Gastrocnemius medialis (tissue), 4 donors: Measurements from ENCODE around the gene PRPS2.

Experiments used
- CTCF ChIP-seq, 5 experiments: fragments of 450-650 bp in 3 of 5; fragments of 200-600 bp in 2 of 5; sonication (generic) in 2 of 5; IDR thresholded peaks in 4 of 5; conservative IDR thresholded peaks in 1 of 5; 1 replicate in 4 of 5; 2 replicates in 1 of 5; pipeline ENCODE4 v1.5.1; 2016 to 2019; ENCODE audit warnings: antibody characterized with exemption in 5 of 5, mild to moderate bottlenecking in 3 of 5, moderate library complexity in 3 of 5
- POLR2A ChIP-seq, 2 donors: fragments of 450-650 bp; IDR thresholded peaks; one replicate each; pipeline ENCODE4 v1.6.1; 2017; ENCODE audit warnings: antibody characterized with exemption in 2 of 2, mild to moderate bottlenecking in 2 of 2, moderate library complexity in 2 of 2

- no peak for TF ChIP-seq POLR2A (IDR thresholded peaks at IDR 0.05)
- no peak for TF ChIP-seq CTCF (IDR thresholded peaks at IDR 0.05 in 4 of 5, conservative IDR thresholded peaks at IDR 0.05 in 1 of 5)
Measured at GRCh38 chrX:12843668-12844279, 52.6 kb downstream of the PRPS2 start.
